Omental fat pad (tissue), 4 donors: Measurements from ENCODE around the gene PRDM7. TPM values are rescaled to one million over a fixed set of nuclear protein-coding genes. Genes with fewer than 3 reads are reported as not detected.

Source experiments
- ATAC-seq: fragments of 150-250 bp; one replicate; pipeline ENCODE4 v1.9.1; 2016; ENCODE audit warnings: mild to moderate bottlenecking, moderate library complexity; ENCODE audit not compliant: low FRiP score
- DNase-seq: peaks from one replicate; pipeline ENCODE4 v3.0.0-alpha.2; 2019; ENCODE audit warnings: low spot score
- total RNA-seq, 4 donors: library from RNA; depleted of rRNA; stranded (reverse); fragments of >200 nt; gene quantifications; one replicate each; pipeline ENCODE4 v1.1.0, GENCODE V29; 2016
- TF ChIP-seq, protein P1 (sequence below), 3 donors: fragments of 450-650 bp; IDR thresholded peaks; one replicate each; pipeline ENCODE4 v1.5.1; 2016 to 2017; ENCODE audit warnings: antibody characterized with exemption in 3 of 3, mild to moderate bottlenecking in 3 of 3, moderate library complexity in 2 of 3

PRDM7 gene
- total RNA-seq, 4 donors from 2014 or later = not detected

DNA sequence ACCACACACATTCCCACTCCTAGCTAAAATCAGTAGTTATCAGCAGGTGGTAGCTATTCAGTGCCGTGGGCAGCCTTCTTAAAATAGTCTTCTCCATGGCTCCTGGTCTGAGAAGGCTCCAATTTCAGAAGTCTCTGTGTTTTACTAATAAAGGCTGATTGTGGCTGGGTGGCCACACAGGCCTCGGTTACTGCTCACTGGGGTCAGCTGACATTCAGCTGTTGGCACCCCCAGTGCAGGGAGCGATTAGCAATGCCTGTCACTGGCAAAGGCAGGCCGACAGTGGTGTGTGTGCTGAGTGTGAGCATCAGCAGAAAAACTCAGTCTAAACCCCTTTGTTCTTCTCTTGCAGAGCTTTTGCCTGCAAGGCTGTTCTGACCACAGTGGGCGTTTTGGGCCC lies 41.2 kb downstream of the PRDM7 start:
- DNase-seq = no peak
- TF ChIP-seq, protein P1, sequence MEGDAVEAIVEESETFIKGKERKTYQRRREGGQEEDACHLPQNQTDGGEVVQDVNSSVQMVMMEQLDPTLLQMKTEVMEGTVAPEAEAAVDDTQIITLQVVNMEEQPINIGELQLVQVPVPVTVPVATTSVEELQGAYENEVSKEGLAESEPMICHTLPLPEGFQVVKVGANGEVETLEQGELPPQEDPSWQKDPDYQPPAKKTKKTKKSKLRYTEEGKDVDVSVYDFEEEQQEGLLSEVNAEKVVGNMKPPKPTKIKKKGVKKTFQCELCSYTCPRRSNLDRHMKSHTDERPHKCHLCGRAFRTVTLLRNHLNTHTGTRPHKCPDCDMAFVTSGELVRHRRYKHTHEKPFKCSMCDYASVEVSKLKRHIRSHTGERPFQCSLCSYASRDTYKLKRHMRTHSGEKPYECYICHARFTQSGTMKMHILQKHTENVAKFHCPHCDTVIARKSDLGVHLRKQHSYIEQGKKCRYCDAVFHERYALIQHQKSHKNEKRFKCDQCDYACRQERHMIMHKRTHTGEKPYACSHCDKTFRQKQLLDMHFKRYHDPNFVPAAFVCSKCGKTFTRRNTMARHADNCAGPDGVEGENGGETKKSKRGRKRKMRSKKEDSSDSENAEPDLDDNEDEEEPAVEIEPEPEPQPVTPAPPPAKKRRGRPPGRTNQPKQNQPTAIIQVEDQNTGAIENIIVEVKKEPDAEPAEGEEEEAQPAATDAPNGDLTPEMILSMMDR (IDR thresholded peaks at IDR 0.05) = no peak
- ATAC-seq = no peak

DNA sequence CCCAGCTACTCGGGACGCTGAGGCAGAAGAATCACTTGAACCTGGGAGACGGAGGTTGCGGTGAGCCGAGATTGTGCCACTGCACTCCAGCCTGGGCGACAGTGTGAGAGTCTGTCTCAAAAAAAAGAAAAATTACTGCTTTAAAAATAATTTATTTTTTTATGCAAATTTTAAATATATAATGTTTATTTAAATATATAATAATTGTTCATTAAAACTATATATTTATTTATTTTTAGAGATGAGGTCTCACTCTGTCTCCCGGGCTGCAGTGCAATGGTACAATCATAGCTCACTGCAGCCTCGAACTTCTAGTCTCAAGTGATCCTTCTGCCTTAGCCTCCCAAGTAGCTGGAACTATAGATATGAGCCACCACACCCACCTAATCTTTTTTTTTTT lies 42.6 kb downstream of the PRDM7 start:
- TF ChIP-seq, protein P1 (IDR thresholded peaks at IDR 0.05) = no peak
- DNase-seq (no peak), ATAC-seq (no peak)

DNA sequence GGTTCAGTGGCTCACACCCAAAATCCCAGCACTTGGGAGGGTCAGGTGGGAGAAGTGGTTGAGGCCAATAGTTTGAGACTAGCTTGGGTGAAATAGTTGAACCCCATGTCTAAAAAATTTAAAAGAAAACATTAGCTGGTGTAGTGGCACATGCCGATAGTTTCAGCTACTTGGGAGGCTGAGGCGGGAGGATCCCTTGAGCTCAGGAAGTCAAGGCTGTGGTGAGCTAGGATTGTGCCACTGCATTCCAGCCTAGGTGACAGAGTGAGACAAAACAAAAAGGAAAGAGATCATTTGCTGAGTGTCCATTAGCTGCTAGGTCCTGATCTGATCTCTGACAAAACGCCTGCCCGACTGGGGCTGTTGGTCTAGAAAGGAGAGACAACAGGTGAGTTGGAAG lies 43.7 kb downstream of the PRDM7 start:
- DNase-seq (no peak), ATAC-seq (no peak)
- TF ChIP-seq, protein P1 (IDR thresholded peaks at IDR 0.05) = no peak

DNA sequence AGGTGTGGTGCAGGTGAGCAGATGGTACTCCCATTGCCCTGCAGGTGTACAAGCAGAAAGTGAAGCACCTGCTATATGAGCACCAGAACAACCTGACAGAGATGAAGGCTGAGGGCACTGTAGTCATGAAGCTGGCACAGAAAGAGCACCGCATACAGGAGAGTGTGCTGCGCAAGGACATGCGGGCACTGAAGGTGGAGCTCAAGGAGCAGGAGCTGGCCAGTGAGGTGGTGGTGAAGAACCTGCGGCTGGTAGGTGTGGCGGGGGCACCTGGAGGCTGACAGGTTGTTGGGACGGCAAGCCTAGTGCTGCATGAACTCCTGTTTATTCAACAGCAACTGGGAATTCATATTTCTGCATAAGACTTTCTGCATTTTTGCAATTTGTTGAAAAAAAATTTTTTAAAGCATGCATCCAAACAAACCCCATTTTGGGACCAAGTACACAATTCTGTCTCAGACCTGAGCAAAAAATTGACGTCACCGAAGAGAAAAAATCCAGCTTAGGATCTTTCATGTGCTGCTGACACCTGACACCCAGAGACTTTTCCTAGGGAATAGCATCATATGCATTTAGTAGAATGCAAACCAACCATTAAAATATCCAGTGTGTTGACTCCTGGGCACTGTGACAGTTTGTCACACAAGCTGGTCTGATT lies 44.3 kb downstream of the PRDM7 start:
- TF ChIP-seq, protein P1 (IDR thresholded peaks at IDR 0.05) = no peak
- ATAC-seq (no peak), DNase-seq (no peak)

DNA sequence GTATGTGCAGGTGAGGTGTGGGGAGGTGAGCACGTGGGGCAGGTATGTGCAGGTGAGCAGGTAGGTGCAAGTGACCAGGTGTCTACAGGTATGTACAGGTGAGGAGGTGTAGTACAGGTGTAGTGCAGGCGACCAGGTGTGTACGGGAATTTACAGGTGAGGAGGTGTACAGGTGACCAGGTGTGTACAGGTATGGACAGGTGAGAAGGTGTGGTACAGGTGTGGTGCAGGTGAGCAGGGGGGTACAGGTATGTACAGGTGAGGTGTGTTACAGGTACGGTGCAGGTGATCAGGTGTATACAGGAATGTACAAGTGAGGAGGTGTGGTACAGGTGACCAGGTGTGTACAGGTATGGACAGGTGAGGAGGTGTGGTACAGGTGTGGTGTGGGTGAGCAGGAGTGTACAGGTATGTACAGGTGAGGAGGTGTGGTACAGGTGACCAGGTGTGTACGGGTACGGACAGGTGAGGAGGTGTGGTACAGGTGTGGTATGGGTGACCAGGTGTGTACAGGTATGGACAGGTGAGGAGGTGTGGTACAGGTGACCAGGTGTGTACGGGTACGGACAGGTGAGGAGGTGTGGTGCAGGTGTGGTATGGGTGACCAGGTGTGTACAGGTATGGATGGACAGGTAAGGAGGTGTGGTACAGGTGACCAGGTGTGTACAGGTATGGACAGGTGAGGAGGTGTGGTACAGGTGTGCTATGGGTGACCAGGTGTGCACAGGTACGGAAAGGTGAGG lies 45.0 kb downstream of the PRDM7 start:
- ATAC-seq (no peak), DNase-seq (no peak)
- TF ChIP-seq, protein P1 (IDR thresholded peaks at IDR 0.05) = peak in 1 of 3 donors; percentile 45

DNA sequence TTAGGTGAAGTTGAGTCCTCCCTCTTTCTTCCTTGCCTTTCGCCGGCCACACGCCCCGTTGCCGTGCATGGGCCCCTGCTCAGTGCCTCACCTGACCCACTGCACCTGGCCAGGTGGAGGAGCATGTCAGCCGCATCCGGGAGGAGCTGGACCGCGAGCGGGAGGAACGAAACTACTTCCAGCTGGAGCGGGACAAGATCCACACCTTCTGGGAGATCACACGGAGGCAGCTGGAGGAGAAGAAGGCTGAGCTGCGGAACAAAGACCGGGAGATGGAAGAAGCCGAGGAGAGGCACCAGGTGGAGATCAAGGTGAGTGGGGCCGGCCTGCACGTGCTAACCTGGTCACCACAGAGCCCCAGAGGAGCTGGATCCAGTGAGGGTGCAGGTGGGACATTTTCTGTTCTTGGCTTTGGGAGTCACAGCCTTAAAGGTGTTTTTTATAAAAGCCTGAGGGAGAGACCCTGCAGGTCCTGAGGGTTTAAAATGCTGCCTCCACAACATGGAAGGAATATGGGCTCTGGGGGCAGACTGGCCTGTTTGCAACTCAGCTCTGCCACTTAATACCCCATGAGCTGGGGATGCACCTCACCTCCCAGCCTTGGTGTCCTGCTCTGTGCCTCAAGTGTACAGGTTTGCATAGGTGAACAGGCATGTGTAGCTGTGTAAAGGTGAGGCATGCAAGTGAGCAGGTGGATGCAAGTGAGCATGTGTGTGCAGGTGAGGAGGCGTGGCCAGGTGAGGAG lies 45.8 kb downstream of the PRDM7 start:
- ATAC-seq (no peak), DNase-seq (no peak)
- TF ChIP-seq, protein P1 (IDR thresholded peaks at IDR 0.05) = no peak
